Prostate gland (tissue), 2 donors: ENCODE data around the gene CROCC2. TPM values are rescaled to one million over a fixed set of nuclear protein-coding genes. Genes with fewer than 3 reads are reported as not detected.

ENCODE experiments used
- DNase-seq: peaks from one replicate; pipeline ENCODE4 v3.0.0-alpha.2; 2019; ENCODE audit warnings: low spot score
- H3K27ac ChIP-seq, 2 donors: fragments of 200-600 bp; sonication (generic); 2 replicates each; pipeline ENCODE4 v1.5.1; 2017 to 2019
- H3K27me3 ChIP-seq: fragments of 200-600 bp; sonication (generic); replicated peaks from 2 replicates; pipeline ENCODE4 v1.5.1; 2019; ENCODE audit not compliant: insufficient read depth
- H3K36me3 ChIP-seq, 2 donors: fragments of 200-600 bp; sonication (generic); 1 replicate in 1 of 2; 2 replicates in 1 of 2; pipeline versions ENCODE4 v1.5.1 to v1.8.1; 2017 to 2019
- H3K4me1 ChIP-seq: fragments of 200-600 bp; sonication (generic); replicated peaks from 2 replicates; pipeline ENCODE4 v1.5.1; 2019
- H3K4me3 ChIP-seq, 2 donors: fragments of 200-600 bp; sonication (generic); 2 replicates each; pipeline ENCODE4 v1.5.1; 2017 to 2019
- H3K9me3 ChIP-seq: fragments of 200-600 bp; sonication (generic); 2 replicates; pipeline ENCODE4 v1.5.1; 2017
- POLR2A ChIP-seq: fragments of 450-650 bp; IDR thresholded peaks from one replicate; pipeline ENCODE4 v1.6.1; 2016; ENCODE audit warnings: antibody characterized with exemption, mild to moderate bottlenecking
- POLR2AphosphoS5 ChIP-seq: sonication (generic); formaldehyde crosslinking; IDR thresholded peaks from one replicate; pipeline ENCODE4 v1.6.1; 2017; ENCODE audit warnings: antibody characterized with exemption
- WGBS: methylation state at CpG from one replicate; pipeline ENCODE4 v1.1.5; 2018; 5-methylcytosine and 5-hydroxymethylcytosine counted together
- intact Hi-C: fragments of 100-400 bp; cut with DNase I; formaldehyde crosslinking; loops from one replicate; pipeline ENCODE4 v1.14.2; 2022
- total RNA-seq, 2 donors: library from RNA; depleted of rRNA; stranded (reverse); fragments of >200 nt; gene quantifications; one replicate each; pipeline ENCODE4 v1.1.0, GENCODE V29; 2016
- TF ChIP-seq, protein P1 (sequence below), 4 experiments: fragments of 200-600 bp in 2 of 4; fragments of 450-650 bp in 2 of 4; sonication (generic) in 2 of 4; IDR thresholded peaks; 1 replicate in 3 of 4; 2 replicates in 1 of 4; pipeline ENCODE4 v1.5.1; 2016 to 2019; ENCODE audit warnings: antibody characterized with exemption in 4 of 4, mild to moderate bottlenecking in 2 of 4, moderate library complexity in 2 of 4

Gene CROCC2
- total RNA-seq, 2 donors from 2014 or later: 0.23 TPM; not detected in 1

DNA sequence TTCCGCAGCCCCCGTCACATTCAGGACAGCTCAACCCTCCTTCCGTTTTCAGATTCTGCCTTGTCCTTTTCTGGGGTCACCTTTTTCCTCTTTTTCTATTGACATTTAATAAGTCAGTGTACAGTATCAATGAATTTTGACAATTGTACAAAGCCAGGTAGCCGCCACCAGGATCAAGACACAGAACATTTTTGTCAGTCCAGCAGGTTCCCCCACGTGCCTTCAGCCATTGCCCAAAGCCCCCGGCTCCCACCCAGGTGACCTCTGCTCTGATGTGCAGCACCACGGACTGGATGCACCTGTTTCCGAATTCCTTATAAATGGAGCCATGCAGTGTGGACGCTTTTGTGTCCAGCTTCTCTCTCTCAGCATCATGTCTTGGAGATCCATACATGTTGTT lies 30.0 kb downstream of the CROCC2 start:
- Histone ChIP-seq H3K27me3 (no peaks in the 10 kb centered on the region), H3K9me3 (no peaks in the 10 kb centered on the region), H3K36me3 (no peaks in the 10 kb centered on the region), H3K27ac (no peak overlapping the region), H3K4me3 (no peak overlapping the region), H3K4me1 (no peaks in the 10 kb centered on the region)
- no peak for TF ChIP-seq POLR2AphosphoS5
- TF ChIP-seq, protein P1, sequence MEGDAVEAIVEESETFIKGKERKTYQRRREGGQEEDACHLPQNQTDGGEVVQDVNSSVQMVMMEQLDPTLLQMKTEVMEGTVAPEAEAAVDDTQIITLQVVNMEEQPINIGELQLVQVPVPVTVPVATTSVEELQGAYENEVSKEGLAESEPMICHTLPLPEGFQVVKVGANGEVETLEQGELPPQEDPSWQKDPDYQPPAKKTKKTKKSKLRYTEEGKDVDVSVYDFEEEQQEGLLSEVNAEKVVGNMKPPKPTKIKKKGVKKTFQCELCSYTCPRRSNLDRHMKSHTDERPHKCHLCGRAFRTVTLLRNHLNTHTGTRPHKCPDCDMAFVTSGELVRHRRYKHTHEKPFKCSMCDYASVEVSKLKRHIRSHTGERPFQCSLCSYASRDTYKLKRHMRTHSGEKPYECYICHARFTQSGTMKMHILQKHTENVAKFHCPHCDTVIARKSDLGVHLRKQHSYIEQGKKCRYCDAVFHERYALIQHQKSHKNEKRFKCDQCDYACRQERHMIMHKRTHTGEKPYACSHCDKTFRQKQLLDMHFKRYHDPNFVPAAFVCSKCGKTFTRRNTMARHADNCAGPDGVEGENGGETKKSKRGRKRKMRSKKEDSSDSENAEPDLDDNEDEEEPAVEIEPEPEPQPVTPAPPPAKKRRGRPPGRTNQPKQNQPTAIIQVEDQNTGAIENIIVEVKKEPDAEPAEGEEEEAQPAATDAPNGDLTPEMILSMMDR (IDR thresholded peaks at IDR 0.05): no peak
- no peak for TF ChIP-seq POLR2A
- DNase-seq: no peak
- WGBS: 94% methylated on average over 9 of the region's 9 CpGs
- intact Hi-C loops: no loop called here

DNA sequence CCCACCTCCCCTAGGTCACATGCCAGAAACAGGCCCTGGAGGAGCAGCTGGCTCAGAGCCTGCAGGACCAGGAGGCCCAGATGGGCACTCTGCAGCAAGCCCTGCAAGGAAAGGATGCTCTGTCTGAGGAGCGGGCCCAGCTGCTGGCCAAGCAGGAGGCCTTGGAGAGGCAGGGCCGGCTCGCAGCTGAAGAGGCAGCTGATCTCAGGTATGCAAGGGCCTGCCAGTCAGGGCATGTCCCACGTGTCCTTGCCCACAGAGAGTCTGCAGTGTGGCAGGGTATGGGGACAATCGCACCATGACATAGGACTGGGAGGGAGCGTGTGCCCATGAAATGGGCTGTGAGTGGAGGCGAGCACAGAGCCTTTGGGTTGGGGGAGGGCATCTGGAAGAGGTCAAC lies 39.9 kb downstream of the CROCC2 start:
- TF ChIP-seq POLR2AphosphoS5: no peak
- TF ChIP-seq POLR2A: no peak
- TF ChIP-seq, protein P1 (IDR thresholded peaks at IDR 0.05): no peak
- H3K9me3 ChIP-seq: no peaks in the 10 kb centered on the region
- DNase-seq: no peak
- no peak overlapping the region for H3K27ac ChIP-seq
- no peaks in the 10 kb centered on the region for H3K27me3 ChIP-seq
- no peaks in the 10 kb centered on the region for H3K36me3 ChIP-seq
- H3K4me1 ChIP-seq: no peaks in the 10 kb centered on the region
- intact Hi-C loops: no loop called here
- H3K4me3 ChIP-seq: no peak overlapping the region
- 61% methylated on average over 7 of the region's 7 CpGs for WGBS

DNA sequence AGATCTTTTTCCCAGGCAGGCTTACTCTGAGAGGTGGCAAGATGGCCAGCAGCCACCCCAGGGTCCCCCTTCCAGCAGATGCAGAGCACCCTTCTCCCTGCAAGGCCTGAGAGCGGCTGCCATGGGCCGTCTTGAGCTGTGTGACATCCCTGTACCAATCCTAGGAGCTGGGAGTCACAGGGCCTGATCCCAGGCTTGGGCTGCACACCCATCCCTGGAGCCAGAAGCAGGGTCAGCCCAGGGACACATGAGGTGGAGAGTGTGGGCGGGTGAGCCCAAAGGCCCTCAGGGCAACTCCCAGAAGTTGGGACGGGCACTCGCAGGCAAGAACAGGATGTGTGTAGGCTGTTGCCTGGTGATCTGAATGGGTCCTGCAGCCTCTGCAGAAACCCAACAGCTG lies 40.5 kb downstream of the CROCC2 start:
- H3K9me3 ChIP-seq: no peaks in the 10 kb centered on the region
- no peak overlapping the region for H3K4me3 ChIP-seq
- TF ChIP-seq POLR2AphosphoS5: no peak
- no peak for TF ChIP-seq POLR2A
- TF ChIP-seq, protein P1 (IDR thresholded peaks at IDR 0.05): no peak
- DNase-seq: no peak
- no peak overlapping the region for H3K27ac ChIP-seq
- no peaks in the 10 kb centered on the region for H3K4me1 ChIP-seq
- intact Hi-C loops: no loop called here
- 66% methylated on average over 5 of the region's 5 CpGs for WGBS
- H3K27me3 ChIP-seq: no peaks in the 10 kb centered on the region
- no peaks in the 10 kb centered on the region for H3K36me3 ChIP-seq

DNA sequence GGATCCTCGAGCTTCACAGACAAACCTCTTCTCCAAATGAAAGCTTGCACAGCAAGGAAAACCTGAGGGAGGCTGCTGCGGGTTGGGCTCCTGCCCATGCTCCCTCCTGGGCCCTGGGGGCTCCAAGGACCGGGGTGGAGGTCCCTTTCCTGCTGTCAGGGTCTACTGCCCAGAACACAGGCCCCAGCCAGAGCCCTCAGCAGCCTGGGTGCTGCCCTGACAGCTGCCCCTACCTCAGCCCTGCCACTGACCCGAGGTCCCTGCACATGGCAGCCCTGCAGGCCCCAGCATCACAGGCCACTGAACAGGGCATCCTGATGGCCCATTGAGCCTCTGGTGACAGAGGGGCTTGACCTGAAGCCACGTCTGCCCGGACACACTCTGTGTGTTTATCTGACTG lies 41.0 kb downstream of the CROCC2 start:
- no peaks in the 10 kb centered on the region for H3K27me3 ChIP-seq
- TF ChIP-seq POLR2AphosphoS5: no peak
- TF ChIP-seq POLR2A: no peak
- TF ChIP-seq, protein P1 (IDR thresholded peaks at IDR 0.05): no peak
- no peaks in the 10 kb centered on the region for H3K4me1 ChIP-seq
- H3K4me3 ChIP-seq: no peak overlapping the region
- H3K9me3 ChIP-seq: no peaks in the 10 kb centered on the region
- no peak for DNase-seq
- H3K27ac ChIP-seq: no peak overlapping the region
- intact Hi-C loops: no loop called here
- no peaks in the 10 kb centered on the region for H3K36me3 ChIP-seq
- WGBS: 95% methylated on average over 4 of the region's 6 CpGs

DNA sequence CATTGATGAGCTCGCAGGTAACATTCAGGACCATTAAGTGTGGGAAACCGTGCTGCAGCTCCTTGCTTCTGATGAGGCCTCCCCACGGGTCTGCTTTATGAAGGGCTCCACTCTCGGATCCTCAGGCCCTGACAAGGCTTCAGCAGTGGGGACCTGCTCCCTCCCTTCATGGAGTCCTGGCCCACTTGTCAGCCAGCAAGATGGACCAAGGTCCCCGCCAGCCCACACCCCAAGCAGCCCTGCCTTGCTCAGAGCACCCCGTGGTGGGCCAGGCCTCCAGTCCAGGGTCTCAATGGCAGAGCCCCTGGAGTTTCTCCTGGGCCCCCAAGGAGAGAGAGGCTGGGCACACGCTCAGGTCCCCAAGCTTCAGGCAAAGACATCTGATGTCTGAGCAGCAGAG lies 41.5 kb downstream of the CROCC2 start:
- no peak for DNase-seq
- Histone ChIP-seq H3K27me3 (no peaks in the 10 kb centered on the region), H3K4me1 (no peaks in the 10 kb centered on the region), H3K9me3 (no peaks in the 10 kb centered on the region), H3K27ac (no peak overlapping the region), H3K4me3 (no peak overlapping the region), H3K36me3 (no peaks in the 10 kb centered on the region)
- intact Hi-C loops: no loop called here
- WGBS: 90% methylated on average over 7 of the region's 7 CpGs
- TF ChIP-seq POLR2A (no peak), POLR2AphosphoS5 (no peak)
- TF ChIP-seq, protein P1 (IDR thresholded peaks at IDR 0.05): no peak
